Measurements from ENCODE around the gene CHRM3. TPM values are rescaled to one million over a fixed set of nuclear protein-coding genes. Genes with fewer than 3 reads are reported as not detected.

Gene CHRM3
- total RNA-seq (100 to 1,000 TPM in 1 of 4 donors, 10 to 100 TPM in 3; 43.9 to 111 (median 69.0) TPM), polyA plus RNA-seq (1 to 10 TPM in 1 of 3 donors, under 1 TPM in 2; 0.60 to 5.0 (median 0.92) TPM)

DNA sequence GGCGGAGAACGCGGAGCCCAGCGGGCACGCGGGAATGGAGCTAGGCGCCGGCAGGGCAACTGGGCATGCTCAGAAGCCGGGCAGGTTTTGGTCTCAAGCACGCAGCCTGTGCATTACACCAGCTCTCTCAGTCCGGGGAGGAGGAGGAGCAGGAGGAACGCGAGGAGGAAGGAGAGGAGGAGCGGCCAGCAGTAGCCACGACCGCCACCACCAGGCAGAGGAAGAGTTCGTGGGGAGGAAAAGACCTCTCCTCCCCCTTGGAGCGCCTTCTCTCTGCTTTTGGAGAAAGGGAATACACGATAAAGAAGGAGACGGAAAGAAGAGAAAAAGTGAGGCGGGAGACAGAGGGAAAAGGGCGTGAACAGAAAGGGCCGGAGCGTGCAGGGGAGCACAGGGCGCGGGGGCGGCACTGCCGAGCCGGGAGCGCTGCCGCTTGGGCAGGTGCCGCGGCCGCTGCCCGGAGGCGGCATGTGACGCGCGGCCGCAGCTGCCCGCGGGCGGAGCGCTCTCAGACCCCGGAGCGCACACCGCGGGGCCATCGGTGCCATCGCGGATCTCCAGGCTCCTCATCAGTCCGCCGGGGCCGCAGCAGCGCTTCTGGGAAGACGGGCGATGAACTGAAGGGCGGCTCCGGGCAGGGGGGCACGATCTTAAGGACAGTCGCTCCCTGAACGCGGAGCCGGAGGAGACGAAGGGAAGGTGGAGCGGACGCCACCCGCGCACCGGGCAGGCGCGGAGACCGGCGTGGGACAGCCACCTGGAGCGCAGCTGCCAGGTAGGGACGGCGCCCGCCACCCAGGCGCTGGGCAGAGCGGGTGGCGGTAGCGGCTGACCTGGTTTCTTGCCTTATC lies at the start of gene CHRM3:
TSS of gene CHRM3 (plus strand) at position 116 of the 851 bp plus-strand sequence. CDS start 520,884 bp downstream, outside the sequence.
- intact Hi-C loops (cut with DNase I), result loop anchor here (2.0 to 10.0 kb wide), 4 partner anchors 158 to 511 kb away; no protein-coding TSS in a partner anchor
- peak; percentile 90 for DNase-seq
- Histone ChIP-seq H3K27ac (peak within 1 kb of the TSS; percentile 85 to 92 (median 88)), H3K27me3 (peaks cover 0 to 5% (median 0%) of the 10 kb centered on the region in 3 donors), H3K4me3 (peak within 1 kb of the TSS; percentile 72 to 91 (median 86)), H3K36me3 (no peaks in the 10 kb centered on the region), H3K9me3 (no peaks in the 10 kb centered on the region), H3K4me1 (peaks cover 0 to 23% (median 13%) of the 10 kb centered on the region in 4 donors)
- TF ChIP-seq POLR2A (IDR thresholded peaks at IDR 0.05), result peak in 1 of 2 donors; percentile 49
- TF ChIP-seq POLR2AphosphoS5 (IDR thresholded peaks at IDR 0.05), result peak; percentile 45 to 94 (median 66)
- no peak for TF ChIP-seq EP300 (IDR thresholded peaks at IDR 0.05)
- TF ChIP-seq, protein P1, sequence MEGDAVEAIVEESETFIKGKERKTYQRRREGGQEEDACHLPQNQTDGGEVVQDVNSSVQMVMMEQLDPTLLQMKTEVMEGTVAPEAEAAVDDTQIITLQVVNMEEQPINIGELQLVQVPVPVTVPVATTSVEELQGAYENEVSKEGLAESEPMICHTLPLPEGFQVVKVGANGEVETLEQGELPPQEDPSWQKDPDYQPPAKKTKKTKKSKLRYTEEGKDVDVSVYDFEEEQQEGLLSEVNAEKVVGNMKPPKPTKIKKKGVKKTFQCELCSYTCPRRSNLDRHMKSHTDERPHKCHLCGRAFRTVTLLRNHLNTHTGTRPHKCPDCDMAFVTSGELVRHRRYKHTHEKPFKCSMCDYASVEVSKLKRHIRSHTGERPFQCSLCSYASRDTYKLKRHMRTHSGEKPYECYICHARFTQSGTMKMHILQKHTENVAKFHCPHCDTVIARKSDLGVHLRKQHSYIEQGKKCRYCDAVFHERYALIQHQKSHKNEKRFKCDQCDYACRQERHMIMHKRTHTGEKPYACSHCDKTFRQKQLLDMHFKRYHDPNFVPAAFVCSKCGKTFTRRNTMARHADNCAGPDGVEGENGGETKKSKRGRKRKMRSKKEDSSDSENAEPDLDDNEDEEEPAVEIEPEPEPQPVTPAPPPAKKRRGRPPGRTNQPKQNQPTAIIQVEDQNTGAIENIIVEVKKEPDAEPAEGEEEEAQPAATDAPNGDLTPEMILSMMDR (IDR thresholded peaks at IDR 0.05), result peak in 3 of 4 experiments; percentile 15 to 36 (median 21)
- 1% methylated on average over 81 to 82 of the region's 82 CpGs for WGBS, 2 donors

DNA sequence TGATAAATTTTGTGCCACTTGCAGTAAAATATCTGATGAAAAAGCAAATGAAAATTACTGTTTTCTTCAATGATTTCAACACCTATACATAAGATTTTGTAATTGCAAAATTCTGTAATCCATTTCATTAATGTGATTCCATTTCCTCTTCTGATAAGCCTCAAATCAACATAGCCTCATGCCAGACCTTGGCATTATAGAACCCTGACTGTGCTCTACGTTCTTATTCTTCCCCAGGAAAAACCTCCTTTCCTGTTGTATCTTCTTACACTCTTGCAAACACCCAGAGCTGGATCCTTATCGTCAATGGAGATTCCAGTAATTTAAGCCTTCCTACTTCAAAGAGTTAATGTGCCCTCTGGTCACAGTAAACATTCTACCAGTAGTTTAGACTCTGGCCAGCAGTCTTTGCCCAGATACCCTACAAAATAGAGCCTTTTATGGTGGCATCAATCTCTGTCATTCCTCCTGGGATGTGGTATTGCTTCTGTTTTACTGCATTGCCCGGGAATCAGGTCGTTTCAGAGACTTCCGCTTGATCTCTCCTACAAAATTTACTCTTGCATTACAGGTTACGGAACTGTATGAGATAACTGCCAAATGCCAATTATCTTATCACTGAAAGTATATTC lies 48.5 kb upstream of the CHRM3 start:
- Histone ChIP-seq H3K36me3 (no peaks in the 10 kb centered on the region), H3K9me3 (no peaks in the 10 kb centered on the region), H3K4me1 (no peaks in the 10 kb centered on the region), H3K27ac (no peak overlapping the region), H3K4me3 (no peak overlapping the region), H3K27me3 (no peaks in the 10 kb centered on the region)
- TF ChIP-seq EP300 (IDR thresholded peaks at IDR 0.05), result no peak
- TF ChIP-seq POLR2AphosphoS5 (IDR thresholded peaks at IDR 0.05), result no peak
- TF ChIP-seq, protein P1 (IDR thresholded peaks at IDR 0.05), result no peak
- TF ChIP-seq POLR2A (IDR thresholded peaks at IDR 0.05), result no peak
- 17 to 57% methylated on average over 6 of the region's 6 CpGs for WGBS, 2 donors
- no peak for DNase-seq
- intact Hi-C loops (cut with DNase I), result no loop called here

DNA sequence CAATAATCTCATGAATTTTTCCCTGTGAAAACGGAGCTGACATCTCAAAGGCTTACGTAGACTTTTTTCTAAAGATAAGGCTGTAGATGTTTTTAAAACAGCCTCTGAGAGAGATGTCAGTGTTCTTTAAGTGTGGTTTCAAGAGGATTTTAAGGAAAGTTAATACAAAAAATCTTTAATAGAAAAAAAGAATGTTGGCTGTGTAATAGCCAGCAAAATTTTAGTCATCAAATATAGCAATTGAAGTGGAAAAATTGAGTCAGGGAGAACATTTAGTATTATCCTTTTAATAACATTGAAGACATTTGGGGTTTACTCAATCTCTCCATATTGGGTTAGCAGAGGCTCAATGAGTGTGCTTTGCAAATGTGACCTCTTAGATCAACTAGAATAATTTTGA lies 38.6 kb upstream of the CHRM3 start:
- Histone ChIP-seq H3K36me3 (no peaks in the 10 kb centered on the region), H3K4me1 (no peaks in the 10 kb centered on the region), H3K4me3 (no peak overlapping the region), H3K27me3 (no peaks in the 10 kb centered on the region), H3K27ac (no peak overlapping the region), H3K9me3 (no peaks in the 10 kb centered on the region)
- 87 to 89% methylated on average over 2 of the region's 2 CpGs for WGBS, 2 donors
- no peak for TF ChIP-seq POLR2AphosphoS5 (IDR thresholded peaks at IDR 0.05)
- no peak for TF ChIP-seq EP300 (IDR thresholded peaks at IDR 0.05)
- no peak for TF ChIP-seq POLR2A (IDR thresholded peaks at IDR 0.05)
- TF ChIP-seq, protein P1 (IDR thresholded peaks at IDR 0.05), result no peak
- intact Hi-C loops (cut with DNase I), result no loop called here
- no peak for DNase-seq

DNA sequence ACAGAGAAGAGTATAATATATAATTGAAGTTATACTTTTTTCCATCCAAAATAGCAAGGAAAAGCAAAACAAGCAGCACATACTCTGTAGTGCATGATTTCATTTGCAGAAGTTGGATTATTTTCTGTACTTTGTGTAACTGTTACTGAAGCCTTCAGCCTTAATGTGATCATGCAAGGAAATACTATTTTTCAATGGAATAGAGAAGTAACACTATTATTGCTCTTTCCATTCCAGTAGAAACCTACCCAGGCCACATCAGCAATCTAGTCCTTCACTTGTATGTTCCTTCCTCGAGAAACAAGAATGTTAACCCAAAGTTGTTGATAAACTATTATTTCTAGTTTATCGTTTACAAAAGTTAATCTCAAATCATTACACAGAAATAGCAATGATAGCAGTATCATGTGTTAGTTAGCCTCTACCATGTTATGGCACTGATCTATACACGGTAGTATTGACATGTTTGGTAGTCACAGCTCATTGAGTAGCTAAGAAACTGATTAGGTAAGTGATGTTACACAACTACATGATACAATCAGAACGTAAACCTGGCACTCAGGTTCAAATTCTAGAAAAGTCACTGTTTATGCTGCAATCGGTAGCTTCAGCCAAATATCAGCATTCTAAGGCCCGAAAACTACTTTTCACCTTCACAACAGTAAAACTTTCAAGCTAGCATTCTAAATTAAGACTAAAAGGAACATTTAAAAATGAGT lies 37.6 kb upstream of the CHRM3 start:
- Histone ChIP-seq H3K4me3 (no peak overlapping the region), H3K27me3 (no peaks in the 10 kb centered on the region), H3K36me3 (no peaks in the 10 kb centered on the region), H3K4me1 (no peaks in the 10 kb centered on the region), H3K27ac (no peak overlapping the region), H3K9me3 (no peaks in the 10 kb centered on the region)
- TF ChIP-seq POLR2AphosphoS5 (IDR thresholded peaks at IDR 0.05) (no peak), POLR2A (IDR thresholded peaks at IDR 0.05) (no peak), EP300 (IDR thresholded peaks at IDR 0.05) (no peak)
- TF ChIP-seq, protein P1 (IDR thresholded peaks at IDR 0.05), result no peak
- no peak for DNase-seq
- intact Hi-C loops (cut with DNase I), result no loop called here
- 88 to 91% methylated on average over 6 of the region's 6 CpGs for WGBS, 2 donors
